Head of caudate nucleus (tissue), 42 donors: ENCODE measurements around the gene PDILT.

Source experiments
- DNase-seq, 42 donors: peaks; one replicate each; pipeline versions ENCODE4 v3.0.0 to v3.0.0-alpha.2; 2020 to 2021; ENCODE audit warnings: mixed read lengths in 7 of 42
- intact Hi-C: fragments of 100-400 bp; cut with DNase I; formaldehyde crosslinking; loops from one replicate; pipeline ENCODE4 v1.15.0; 2022

PDILT gene

DNA sequence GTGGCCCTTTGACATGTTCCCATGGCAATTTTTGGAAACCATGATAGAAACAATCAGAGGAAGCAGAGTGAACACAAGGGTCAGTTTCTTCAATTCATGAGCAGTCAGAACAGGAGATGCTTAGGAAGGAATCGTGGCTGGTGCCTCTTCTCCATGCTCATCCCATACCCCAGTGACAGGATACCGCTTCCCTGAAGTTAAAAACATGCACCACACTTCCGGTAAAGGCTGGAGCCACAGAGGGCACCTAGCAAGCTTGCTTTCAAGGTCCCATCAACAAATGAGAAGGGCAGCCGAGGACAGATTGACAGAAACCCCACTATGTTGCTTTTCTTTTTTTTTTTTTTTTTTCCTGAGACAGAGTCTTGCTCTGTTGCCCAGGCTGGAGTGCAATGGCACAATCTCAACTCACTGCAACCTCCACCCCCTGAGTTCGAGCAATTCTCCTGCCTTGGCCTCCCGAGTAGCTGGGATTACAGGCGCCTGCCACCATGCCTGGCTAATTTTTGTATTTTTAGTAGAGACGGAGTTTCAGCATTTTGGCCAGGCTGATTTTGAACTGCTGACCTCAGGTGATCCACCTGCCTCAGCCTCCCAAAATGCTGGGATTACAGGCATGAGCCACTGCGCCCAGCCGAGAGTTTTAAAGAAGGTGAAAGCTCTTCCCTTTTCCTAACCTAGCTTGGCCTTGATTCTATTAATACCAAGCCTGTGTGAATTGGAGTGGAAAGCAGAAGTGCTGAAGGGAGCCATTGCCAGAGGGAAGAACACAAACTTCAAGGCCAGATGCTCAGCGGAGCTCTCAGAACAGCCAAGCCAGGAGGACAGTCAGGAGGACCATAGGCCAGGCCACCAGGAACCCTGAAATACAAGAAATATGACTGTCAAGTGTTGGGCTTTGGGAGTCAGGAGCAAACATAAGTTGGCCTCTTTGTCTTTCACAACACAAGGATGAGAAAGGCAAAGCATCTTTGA lies 93.8 kb downstream of the PDILT start:
- intact Hi-C loops: no loop called here
- no peak for DNase-seq

DNA sequence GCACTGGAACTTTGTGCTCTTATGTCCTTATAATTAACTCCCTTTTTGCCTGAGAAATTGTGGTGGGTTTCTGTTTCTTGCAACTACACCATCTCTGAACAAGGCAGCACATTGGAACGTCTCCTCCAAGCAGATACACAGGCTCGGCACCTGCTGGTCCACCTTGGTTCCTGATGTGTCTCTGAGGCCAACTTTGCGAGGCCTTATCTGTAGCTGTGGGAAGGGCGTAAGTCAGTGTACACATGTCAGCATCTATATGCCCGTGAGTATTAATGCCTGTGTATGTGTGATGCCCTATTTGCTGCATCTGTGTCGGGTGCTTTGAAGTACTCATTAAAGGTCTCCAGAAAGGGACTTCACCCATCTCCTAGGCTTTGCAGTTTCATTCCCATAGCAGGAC lies 94.8 kb downstream of the PDILT start:
- intact Hi-C loops: loop anchor here (10.0 kb wide), 1 partner anchor 405 kb away; no protein-coding TSS in a partner anchor
- DNase-seq: no peak
